HPDE6-E6E7 (cell line): Measurements from ENCODE around the gene KCNC3.

Experiments
- DNase-seq: peaks from one replicate; pipeline ENCODE4 v3.0.0; 2011; ENCODE audit warnings: missing footprints; ENCODE audit errors: extremely low spot score

Gene KCNC3

GRCh38 chr19:50329146-50329925 is at the start of gene KCNC3:
TSS of gene KCNC3 (minus strand) at chr19:50329377. CDS start at chr19:50329082, 295 bp downstream.
- no peak for DNase-seq

GRCh38 chr19:50378863-50379236 is 49.7 kb upstream of the KCNC3 start:
- no peak for DNase-seq

GRCh38 chr19:50378169-50378862 is 49.1 kb upstream of the KCNC3 start:
- no peak for DNase-seq

- no peak for DNase-seq
Measured at GRCh38 chr19:50377517-50377916, 48.3 kb upstream of the KCNC3 start.

- DNase-seq = no peak
Measured at GRCh38 chr19:50377051-50377461, 47.9 kb upstream of the KCNC3 start.

GRCh38 chr19:50376166-50377050 is 47.2 kb upstream of the KCNC3 start, which contains the start of gene NR1H2:
TSS of gene NR1H2 (plus strand) at chr19:50376457. CDS start at chr19:50377606, 1,149 bp downstream.
- peak; percentile 86 for DNase-seq

- DNase-seq = no peak
Measured at GRCh38 chr19:50371914-50372475, 42.8 kb upstream of the KCNC3 start.

- peak; percentile 90 for DNase-seq
Measured at GRCh38 chr19:50368649-50369570, 39.7 kb upstream of the KCNC3 start.

- DNase-seq = no peak
Measured at GRCh38 chr19:50365434-50366306, 36.5 kb upstream of the KCNC3 start, which contains the start of gene NAPSA. TSS of gene NAPSA (minus strand) at chr19:50365639. CDS start at chr19:50365621, 18 bp downstream.

GRCh38 chr19:50362656-50363424 is 33.7 kb upstream of the KCNC3 start:
- DNase-seq = no peak

- no peak for DNase-seq
Measured at GRCh38 chr19:50362030-50362412, 32.8 kb upstream of the KCNC3 start.

- DNase-seq = no peak
Measured at GRCh38 chr19:50361290-50362029, 32.3 kb upstream of the KCNC3 start.

- no peak for DNase-seq
Measured at GRCh38 chr19:50359328-50359818, 30.2 kb upstream of the KCNC3 start.

GRCh38 chr19:50358483-50359327 is 29.5 kb upstream of the KCNC3 start:
- no peak for DNase-seq

GRCh38 chr19:50357178-50358100 is 28.3 kb upstream of the KCNC3 start:
- no peak for DNase-seq

- no peak for DNase-seq
Measured at GRCh38 chr19:50356691-50357177, 27.6 kb upstream of the KCNC3 start.
